22Rv1 (cell line): Measurements from ENCODE around the gene TSPAN5.

ENCODE experiments used
- H3K27ac ChIP-seq: fragments of 450-650 bp; 2 replicates; pipeline ENCODE4 v1.5.1; 2017
- ZFX ChIP-seq: fragments of 450-650 bp; IDR thresholded peaks from 2 replicates; pipeline ENCODE4 v1.6.1; 2017; ENCODE audit warnings: antibody characterized with exemption, borderline replicate concordance
- TF ChIP-seq, protein P1 (sequence below): fragments of 450-650 bp; IDR thresholded peaks from 2 replicates; pipeline ENCODE4 v1.5.1; 2017; ENCODE audit warnings: mild to moderate bottlenecking

The TSPAN5 gene

DNA sequence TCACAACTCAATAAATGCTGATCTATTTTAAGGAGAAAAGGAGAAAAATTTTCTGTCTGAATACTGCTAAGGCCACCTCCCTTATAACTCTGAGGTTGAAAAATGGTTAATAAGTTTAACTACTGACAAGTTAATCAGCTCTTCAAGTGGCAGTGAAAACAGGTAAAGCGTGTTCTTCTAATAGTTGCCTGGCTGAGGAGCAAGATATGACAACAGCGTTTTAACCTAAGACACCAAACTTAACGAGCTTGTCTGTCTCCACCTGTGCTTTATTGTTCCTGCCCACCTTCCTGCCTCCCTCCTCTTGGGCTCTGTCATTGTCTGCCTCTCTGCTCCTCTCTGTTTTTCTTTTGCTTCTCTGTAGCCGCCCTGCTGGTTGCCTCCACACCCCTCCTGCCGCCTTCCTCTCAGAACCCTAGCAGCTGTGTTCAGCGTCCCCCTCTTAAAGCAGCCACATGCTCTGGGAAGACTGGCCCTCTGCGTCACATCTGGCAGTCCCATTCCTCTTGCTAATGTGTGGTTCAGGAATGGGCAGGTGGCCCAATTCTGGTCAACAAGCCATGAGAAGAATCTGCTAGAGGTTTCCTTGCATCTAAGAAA lies 4.3 kb upstream of the TSPAN5 start:
- TF ChIP-seq, protein P1, sequence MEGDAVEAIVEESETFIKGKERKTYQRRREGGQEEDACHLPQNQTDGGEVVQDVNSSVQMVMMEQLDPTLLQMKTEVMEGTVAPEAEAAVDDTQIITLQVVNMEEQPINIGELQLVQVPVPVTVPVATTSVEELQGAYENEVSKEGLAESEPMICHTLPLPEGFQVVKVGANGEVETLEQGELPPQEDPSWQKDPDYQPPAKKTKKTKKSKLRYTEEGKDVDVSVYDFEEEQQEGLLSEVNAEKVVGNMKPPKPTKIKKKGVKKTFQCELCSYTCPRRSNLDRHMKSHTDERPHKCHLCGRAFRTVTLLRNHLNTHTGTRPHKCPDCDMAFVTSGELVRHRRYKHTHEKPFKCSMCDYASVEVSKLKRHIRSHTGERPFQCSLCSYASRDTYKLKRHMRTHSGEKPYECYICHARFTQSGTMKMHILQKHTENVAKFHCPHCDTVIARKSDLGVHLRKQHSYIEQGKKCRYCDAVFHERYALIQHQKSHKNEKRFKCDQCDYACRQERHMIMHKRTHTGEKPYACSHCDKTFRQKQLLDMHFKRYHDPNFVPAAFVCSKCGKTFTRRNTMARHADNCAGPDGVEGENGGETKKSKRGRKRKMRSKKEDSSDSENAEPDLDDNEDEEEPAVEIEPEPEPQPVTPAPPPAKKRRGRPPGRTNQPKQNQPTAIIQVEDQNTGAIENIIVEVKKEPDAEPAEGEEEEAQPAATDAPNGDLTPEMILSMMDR = no peak
- TF ChIP-seq ZFX = no peak
- H3K27ac ChIP-seq = no peak overlapping the region

DNA sequence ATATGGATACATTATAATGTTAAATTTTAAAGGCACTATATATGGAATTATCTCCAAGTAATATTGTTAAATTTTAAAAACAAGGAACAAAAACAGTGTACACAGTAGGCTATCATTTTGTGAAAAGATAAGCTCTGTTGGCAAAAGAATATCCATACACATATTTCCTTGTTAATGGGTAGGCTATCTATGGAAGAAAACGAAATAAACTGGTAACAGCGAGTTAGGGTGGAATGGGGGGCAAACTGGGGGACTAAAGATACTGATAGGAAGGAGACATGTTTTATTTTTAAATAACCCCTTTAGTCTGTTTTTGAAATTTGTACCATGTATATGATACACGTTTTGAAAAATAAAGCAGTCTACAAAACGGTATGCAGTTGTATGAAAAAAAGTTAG lies 3.6 kb upstream of the TSPAN5 start:
- H3K27ac ChIP-seq = no peak overlapping the region
- no peak for TF ChIP-seq ZFX
- TF ChIP-seq, protein P1 = no peak

DNA sequence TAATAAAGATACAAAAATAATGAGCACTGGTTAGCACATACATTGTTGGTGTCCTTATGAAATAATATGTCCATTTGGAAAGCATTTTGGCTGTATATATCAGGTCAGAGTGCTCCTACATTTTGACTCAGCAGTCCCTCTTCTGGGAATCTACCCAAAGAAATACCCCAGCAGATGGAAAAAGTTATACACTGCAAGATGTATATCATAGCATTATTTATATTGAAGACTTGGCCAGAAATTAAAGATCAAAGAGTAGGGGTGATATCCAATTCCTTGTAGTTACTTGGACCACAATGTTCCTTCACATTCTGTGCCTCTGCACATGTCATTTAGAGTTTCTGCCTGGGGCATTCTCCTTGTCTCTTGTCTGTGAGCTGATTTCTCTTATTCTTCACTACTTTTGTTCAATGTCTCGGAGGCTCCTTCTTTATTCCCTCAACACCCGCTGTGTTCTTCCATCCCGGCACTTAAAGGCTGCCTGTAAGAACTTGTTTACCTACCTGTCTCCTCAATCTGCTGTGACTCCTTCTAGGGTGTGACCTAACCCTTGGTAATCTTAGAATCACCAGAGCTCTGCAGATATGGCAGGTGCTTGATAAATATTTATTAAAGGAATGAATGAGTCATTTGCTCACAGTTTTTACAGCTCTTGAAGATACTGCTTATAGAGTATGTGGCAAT lies 3.1 kb upstream of the TSPAN5 start:
- TF ChIP-seq, protein P1 = no peak
- TF ChIP-seq ZFX = no peak
- H3K27ac ChIP-seq = no peak overlapping the region

DNA sequence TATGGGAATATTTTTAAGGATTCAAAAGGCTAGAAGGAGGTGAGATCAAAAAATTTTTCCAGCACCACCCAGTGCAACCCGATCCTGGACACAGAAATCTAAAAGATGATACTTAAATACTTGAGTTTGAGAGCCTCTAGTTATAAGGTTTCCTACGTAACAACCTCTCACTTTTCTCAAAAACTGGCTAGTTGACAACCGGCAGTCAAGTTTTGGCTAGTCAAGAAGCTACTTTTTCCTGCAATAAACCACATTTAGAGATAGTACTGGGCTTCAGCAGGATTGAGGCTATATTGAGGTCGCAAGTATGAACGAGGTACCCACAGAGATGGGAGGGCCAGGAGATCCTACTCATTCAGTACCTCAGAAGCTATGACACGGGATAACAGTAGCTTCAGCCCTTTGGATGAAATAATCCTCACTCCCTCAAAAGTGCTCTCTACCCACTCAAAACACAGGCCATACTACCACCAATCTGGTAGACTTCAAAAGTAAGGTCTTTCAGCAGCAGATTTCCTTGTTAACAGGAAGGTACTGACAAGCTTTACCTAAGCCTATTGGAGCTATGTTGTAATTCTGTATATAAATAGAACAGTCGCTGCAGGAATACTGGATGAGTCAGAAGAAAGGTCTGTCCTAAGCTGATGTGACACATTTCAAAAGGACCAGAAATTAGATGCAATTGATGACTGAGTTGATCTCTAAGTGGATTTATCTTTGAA lies 1.5 kb upstream of the TSPAN5 start:
- no peak overlapping the region for H3K27ac ChIP-seq
- TF ChIP-seq, protein P1 = no peak
- TF ChIP-seq ZFX = no peak

DNA sequence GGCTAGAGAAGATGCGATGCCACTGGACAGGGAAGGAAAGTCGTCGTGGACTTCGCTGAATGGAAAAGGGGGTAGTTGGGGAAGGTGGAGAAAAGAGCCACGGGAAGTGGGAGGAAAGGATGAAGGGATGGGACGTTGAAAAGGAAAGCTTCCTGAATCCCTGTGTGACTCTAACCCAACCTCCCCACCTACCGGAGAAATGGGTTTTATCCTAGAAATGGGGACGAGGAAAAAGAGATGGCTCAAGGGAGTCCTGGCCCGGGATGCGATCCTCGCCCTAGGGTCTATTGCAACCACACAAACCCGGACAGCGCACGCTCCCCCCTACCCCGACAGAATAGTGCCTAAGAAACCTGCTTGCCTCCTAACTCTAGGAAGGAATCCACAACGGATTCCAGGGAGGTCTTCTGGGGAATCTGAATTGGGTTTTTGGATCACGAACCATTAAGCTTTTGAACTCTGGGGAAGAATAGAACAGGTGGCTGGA lies 738 bp upstream of the TSPAN5 start:
- H3K27ac ChIP-seq = no peak overlapping the region

DNA sequence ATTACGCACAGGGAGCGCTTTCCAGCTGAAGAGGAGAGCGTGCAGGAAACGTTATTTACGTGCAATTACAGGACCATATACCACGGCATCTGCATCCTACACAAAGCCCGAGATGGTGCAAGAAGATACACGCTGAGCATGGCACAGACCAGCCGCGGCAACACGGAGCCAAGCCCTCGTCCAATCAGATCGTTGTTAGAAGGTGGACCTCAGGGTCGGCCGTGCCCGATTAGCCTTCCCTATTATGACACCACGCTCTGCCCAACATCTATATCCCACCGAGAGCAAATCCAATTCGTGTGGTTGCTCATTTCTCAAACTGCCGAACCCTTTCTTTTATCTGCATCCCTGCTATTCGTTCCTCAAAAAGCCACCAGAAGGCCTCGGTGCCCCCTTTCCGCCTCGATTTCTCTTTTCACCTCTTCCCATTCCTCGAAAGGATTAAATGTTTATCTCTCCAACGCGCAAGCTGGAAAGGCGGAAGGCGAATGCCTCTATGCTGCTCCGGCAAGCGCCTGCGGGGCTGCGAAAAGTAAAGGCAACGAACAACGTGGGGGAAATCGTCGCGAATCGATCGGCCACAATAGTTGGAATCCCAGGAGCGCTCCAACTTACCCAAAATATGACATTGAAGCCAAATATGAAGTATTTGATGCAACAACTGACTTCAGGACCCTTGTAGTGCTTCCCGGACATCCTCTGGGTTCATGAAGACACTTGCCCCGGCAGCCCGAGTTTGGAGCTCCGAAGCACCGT lies 702 bp downstream of the TSPAN5 start:
- peak overlapping the region; percentile 13; the same call in 1 of the 2 replicates for H3K27ac ChIP-seq
- no peak for TF ChIP-seq ZFX
- TF ChIP-seq, protein P1 = no peak

More for the DNA sequence above, 738 bp upstream of the TSPAN5 start:
- TF ChIP-seq, protein P1 = no peak
- TF ChIP-seq ZFX = no peak
